22Rv1 (cell line): ENCODE measurements around the gene SMIM35.
A peak's percentile ranks its signal among the peaks of the same experiment; 100 is the strongest.

Source experiments
- H3K27ac ChIP-seq: fragments of 450-650 bp; 2 replicates; pipeline ENCODE4 v1.5.1; 2017
- CTCF ChIP-seq: fragments of 450-650 bp; IDR thresholded peaks from 2 replicates; pipeline ENCODE4 v1.5.1; 2017; ENCODE audit warnings: mild to moderate bottlenecking
- ZFX ChIP-seq: fragments of 450-650 bp; IDR thresholded peaks from 2 replicates; pipeline ENCODE4 v1.6.1; 2017; ENCODE audit warnings: antibody characterized with exemption, borderline replicate concordance

Gene SMIM35

GRCh38 chr11:118080296-118080695 lies 6.5 kb downstream of the SMIM35 start:
- TF ChIP-seq CTCF (no peak), ZFX (no peak)

GRCh38 chr11:118079491-118079890 lies 7.3 kb downstream of the SMIM35 start:
- no peak overlapping the region for H3K27ac ChIP-seq
- TF ChIP-seq CTCF (no peak), ZFX (no peak)

More at GRCh38 chr11:118080296-118080695, 6.5 kb downstream of the SMIM35 start:
- H3K27ac ChIP-seq = no peak overlapping the region

- no peak overlapping the region for H3K27ac ChIP-seq
Measured at GRCh38 chr11:118078911-118079411, 7.8 kb downstream of the SMIM35 start.

GRCh38 chr11:118076754-118077281 lies 9.9 kb downstream of the SMIM35 start, which contains the start of gene TMPRSS4:
TSS of gene TMPRSS4 (plus strand) at chr11:118077078. CDS start at chr11:118077303, 225 bp downstream.
- H3K27ac ChIP-seq = peak within 1 kb of the TSS; percentile 50; the same call in 1 of the 2 replicates
- TF ChIP-seq ZFX (no peak), CTCF (no peak)

More at GRCh38 chr11:118078911-118079411, 7.8 kb downstream of the SMIM35 start:
- no peak for TF ChIP-seq CTCF
- no peak for TF ChIP-seq ZFX

GRCh38 chr11:118074785-118075184 lies 12.0 kb downstream of the SMIM35 start:
- no peak for TF ChIP-seq CTCF
- TF ChIP-seq ZFX = no peak
- no peak overlapping the region for H3K27ac ChIP-seq

GRCh38 chr11:118074091-118074685 lies 12.6 kb downstream of the SMIM35 start:
- TF ChIP-seq CTCF = no peak
- no peak for TF ChIP-seq ZFX
- H3K27ac ChIP-seq = no peak overlapping the region

GRCh38 chr11:118073554-118073953 lies 13.2 kb downstream of the SMIM35 start:
- TF ChIP-seq CTCF (no peak), ZFX (no peak)
- no peak overlapping the region for H3K27ac ChIP-seq
